GM13976 (cell line): ENCODE measurements around the gene DLK1.

Experiments used
- DNase-seq: peaks from one replicate; pipeline ENCODE4 v3.0.0; 2012; ENCODE audit warnings: low spot score
- in situ Hi-C: fragments of 300-500 bp; cut with MboI; formaldehyde crosslinking; loops from one replicate; pipeline ENCODE4 v1.12.0; 2022; ENCODE audit warnings: low sequenced_read_pairs, mixed read lengths, inconsistent platforms; ENCODE audit not compliant: unreplicated experiment
- TF ChIP-seq, protein P1 (sequence below): IDR thresholded peaks from 2 replicates; pipeline ENCODE4 v1.5.1; 2012; ENCODE audit warnings: borderline replicate concordance, mild to moderate bottlenecking; ENCODE audit not compliant: insufficient read depth; ENCODE audit errors: extremely low read depth, missing control alignments, control extremely low read depth

Gene DLK1

DNA sequence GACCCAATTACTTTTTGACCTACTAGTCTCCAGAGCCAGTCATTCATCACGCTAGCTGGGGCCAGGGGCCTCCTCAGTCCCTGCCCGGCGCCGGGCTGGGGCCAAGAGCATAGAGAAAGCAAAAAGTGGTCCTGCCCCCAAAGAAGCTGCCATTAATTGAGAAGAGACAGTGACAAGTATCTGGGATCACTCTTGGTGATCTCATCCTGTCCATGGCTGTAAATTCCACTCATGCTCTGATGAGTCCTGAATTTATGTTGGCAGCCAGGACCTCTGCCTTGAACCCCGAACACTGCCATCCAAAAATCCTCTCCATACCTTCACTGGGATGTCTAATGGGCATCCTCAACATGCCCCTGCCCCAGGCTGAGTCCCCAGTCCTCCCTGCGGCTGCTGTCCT, 34.4 kb upstream of the DLK1 start:
- in situ Hi-C loops = no loop called here
- no peak for DNase-seq
- TF ChIP-seq, protein P1, sequence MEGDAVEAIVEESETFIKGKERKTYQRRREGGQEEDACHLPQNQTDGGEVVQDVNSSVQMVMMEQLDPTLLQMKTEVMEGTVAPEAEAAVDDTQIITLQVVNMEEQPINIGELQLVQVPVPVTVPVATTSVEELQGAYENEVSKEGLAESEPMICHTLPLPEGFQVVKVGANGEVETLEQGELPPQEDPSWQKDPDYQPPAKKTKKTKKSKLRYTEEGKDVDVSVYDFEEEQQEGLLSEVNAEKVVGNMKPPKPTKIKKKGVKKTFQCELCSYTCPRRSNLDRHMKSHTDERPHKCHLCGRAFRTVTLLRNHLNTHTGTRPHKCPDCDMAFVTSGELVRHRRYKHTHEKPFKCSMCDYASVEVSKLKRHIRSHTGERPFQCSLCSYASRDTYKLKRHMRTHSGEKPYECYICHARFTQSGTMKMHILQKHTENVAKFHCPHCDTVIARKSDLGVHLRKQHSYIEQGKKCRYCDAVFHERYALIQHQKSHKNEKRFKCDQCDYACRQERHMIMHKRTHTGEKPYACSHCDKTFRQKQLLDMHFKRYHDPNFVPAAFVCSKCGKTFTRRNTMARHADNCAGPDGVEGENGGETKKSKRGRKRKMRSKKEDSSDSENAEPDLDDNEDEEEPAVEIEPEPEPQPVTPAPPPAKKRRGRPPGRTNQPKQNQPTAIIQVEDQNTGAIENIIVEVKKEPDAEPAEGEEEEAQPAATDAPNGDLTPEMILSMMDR = no peak

DNA sequence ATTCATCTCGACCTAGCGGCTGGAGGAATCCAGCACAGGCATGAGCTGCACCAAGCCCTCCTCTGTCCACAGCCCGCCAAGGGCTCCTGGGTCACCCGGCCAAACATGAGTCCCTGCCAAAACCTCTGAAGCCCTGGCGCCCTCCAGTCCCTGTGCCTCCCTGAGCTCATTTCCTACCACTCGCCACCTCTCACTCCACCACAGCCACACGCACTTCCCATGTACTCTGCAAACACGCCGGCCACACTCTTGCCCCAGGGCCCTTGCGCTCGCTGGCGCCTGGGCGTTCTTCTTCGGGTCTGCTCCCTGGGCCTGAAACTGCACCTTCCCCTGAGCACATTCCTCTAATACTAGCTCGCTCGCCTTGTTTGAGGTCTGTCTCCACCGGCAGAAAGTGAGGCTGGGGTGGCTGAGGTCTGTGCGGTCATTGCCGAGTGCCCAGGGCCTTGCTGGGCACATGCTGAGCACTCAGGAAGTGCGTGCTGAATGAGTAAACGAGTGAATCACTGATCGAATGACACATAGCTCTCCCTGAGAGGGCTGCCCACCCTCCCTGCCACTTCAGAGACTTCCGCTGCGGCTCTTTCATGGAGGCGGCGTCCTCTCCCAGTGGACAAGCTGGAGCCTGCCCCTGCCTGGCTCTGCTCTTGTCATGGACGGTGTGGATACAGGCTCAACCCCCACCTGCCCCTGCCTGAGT, 33.7 kb upstream of the DLK1 start:
- in situ Hi-C loops = no loop called here

DNA sequence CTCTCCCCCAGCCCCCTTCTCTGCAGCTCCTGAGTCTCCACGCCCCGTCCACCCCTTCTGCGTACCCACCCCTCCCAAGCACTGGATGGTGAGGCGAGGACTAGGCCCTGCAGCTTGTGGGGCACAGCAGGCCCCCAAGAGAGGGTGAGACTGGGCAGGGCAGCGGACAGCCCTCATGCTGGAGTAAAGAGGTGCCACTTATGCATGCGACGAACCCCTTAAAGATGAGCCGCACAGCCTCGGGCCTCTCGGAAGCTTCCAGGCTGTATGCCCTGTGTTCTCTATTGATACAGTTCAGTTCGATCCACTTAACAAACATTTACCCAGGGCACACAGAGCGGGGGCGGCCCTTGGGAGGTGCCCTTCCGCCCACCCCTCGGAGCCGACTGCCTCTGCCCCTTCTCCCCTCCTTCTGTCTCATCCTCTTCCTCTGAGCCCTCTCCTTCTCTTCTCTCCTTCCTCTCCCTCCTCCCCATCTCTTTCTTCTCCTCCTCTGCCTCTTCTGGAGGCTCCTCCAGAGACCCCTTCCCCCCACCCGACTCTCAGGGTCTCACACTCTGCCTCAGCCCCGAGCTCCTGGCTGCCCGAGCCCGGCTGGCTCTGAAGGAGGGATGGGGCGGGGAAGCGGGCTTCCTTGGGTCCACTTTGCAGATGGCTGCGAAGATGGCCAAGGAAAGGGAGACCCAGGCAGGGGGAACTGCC, 32.7 kb upstream of the DLK1 start:
- in situ Hi-C loops = no loop called here
- TF ChIP-seq, protein P1 = no peak
- DNase-seq = no peak

More for the DNA sequence above, 33.7 kb upstream of the DLK1 start:
- no peak for DNase-seq
- TF ChIP-seq, protein P1 = no peak

DNA sequence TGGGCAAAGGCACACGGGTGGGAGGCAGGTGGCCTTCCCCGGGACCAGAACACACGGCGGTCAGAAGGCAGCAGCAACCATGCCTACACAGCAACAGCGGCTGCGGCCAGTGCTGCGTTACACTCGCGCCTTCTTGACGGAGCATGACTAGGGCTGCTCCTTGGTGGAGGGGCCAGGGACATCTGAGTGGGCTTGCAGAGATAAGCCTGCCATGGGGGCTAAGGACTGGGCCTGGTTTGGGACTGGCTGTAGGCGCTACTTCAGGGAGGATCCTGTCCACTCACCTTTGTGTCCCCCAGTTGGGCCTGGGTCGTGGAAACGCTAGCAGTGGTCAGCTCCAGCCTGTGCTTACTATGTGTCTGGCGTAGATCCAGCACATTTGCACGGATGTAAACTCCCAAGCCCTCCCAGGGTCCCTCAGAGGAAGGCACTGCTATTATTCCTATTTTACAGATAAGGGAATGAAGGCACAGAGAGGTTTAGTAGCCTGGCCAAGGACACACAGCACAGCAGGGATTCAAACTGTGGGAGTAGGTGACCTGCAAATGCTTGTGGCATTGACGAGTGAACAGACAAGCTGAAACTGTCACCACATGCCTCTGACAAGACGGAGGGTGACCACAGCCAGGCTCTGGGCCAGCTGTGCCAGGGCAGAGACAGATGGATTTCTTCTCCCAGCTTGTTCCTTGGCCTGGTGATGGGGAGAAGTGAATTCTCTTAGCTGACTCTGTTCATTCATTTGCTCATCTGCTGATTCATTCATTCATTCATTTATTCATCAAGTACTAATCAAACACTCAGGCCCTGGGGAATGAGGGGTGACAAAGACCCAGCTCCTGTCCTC, 31.9 kb upstream of the DLK1 start:
- in situ Hi-C loops = no loop called here
- TF ChIP-seq, protein P1 = no peak
- DNase-seq = no peak

DNA sequence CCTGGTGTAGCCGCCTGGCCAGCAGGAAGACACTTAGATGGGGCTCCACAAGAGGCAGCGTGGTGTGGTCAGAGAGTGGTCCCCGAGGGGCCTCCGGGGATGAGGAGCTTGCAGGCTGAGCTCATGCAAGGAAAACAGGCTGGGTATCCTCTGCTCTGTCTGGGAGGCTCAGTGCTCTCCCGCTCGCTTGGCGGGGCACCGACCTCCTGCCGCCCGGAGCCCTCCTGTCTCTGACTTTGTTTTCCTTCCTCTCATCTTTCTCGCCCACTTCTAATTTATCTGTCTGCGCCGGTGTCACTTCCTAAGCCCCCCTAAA, 31.3 kb upstream of the DLK1 start:
- no peak for DNase-seq
- TF ChIP-seq, protein P1 = no peak
- in situ Hi-C loops = no loop called here

DNA sequence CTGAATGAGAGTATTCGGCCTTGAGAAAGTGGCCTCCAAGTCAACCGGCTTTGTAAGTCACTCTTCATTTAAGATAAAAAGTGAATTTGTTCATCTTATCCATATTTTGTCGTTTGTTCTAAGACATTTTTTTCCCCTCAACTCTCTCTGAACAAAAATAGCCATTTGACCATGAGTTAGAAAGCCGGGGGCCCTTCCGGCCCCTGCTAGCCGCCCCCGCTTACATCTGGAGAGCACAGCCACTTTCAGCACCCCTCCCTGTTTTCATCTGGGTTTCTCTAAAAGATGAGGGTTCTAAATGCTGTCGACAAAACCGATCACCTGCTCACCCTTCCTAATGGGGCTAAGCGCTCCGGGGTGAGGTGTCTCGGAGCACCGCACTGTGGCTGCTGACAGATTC, 30.7 kb upstream of the DLK1 start:
- DNase-seq = no peak
- in situ Hi-C loops = no loop called here
- TF ChIP-seq, protein P1 = no peak
